PFSK-1 (cell line): ENCODE results near the gene ASIC2.

ENCODE experiments used
- POLR2AphosphoS5 ChIP-seq: IDR thresholded peaks from 2 replicates; pipeline ENCODE4 v1.6.1; 2012; ENCODE audit warnings: low read depth, mild to moderate bottlenecking, control low read depth, low read length, moderate library complexity
- REST ChIP-seq, 2 experiments: IDR thresholded peaks; 2 replicates each; pipeline versions ENCODE4 v1.6.1 to v1.8.0; 2011 to 2012; ENCODE audit warnings: low read depth in 2 of 2, low read length in 2 of 2, control low read depth in 1 of 2, inconsistent platforms in 1 of 2, mild to moderate bottlenecking in 1 of 2, moderate library complexity in 1 of 2; ENCODE audit not compliant: insufficient read depth in 1 of 2
- SIN3A ChIP-seq: IDR thresholded peaks from 2 replicates; pipeline ENCODE4 v1.6.1; 2012; ENCODE audit warnings: mild to moderate bottlenecking, low read length, moderate library complexity, borderline replicate concordance; ENCODE audit not compliant: insufficient read depth
- TAF1 ChIP-seq: IDR thresholded peaks from 2 replicates; pipeline ENCODE4 v1.6.1; 2012; ENCODE audit warnings: low read length, control low read depth, borderline replicate concordance; ENCODE audit not compliant: insufficient read depth

- TF ChIP-seq POLR2AphosphoS5 (no peak), TAF1 (no peak), SIN3A (no peak), REST (IDR thresholded peaks at IDR 0.05; ENCODE audit: insufficient read depth in 1 of 2, low read depth in 2 of 2, low read length in 2 of 2) (no peak)
Measured at GRCh38 chr17:33164169-33164881, 128.8 kb downstream of the ASIC2 start.
